ENCODE measurements around the gene FNTB. TPM values are rescaled to one million over a fixed set of nuclear protein-coding genes. Genes with fewer than 3 reads are reported as not detected.

FNTB gene
- total and polyA plus RNA-seq, 2 experiments from 2014 or later = 8.6 to 12.5 TPM

- Histone ChIP-seq H2AFZ (no peak overlapping the region), H3K79me2 (replicated peaks; ENCODE audit: insufficient read depth) (no peaks in the 10 kb centered on the region), H3K27me3 (ENCODE audit: insufficient read depth) (no peaks in the 10 kb centered on the region), H3K4me1 (ENCODE audit: insufficient read depth) (peaks cover 4% of the 10 kb centered on the region; the same call in 1 of the 2 replicates), H4K20me1 (replicated peaks; ENCODE audit: insufficient read depth) (no peaks in the 10 kb centered on the region), H3K4me3 (no peak overlapping the region), H3K4me2 (no peak overlapping the region), H3K36me3 (ENCODE audit: insufficient read depth) (no peaks in the 10 kb centered on the region), H3K9me2 (ENCODE audit: insufficient read depth) (no peaks in the 10 kb centered on the region; the same call in 1 of the 2 replicates), H3F3A (replicated peaks; ENCODE audit: low read depth) (no peaks in the 10 kb centered on the region), H3K27ac (ENCODE audit: low read depth) (no peak overlapping the region)
- TF ChIP-seq CREB1 (CRISPR knock-in tag; IDR thresholded peaks at IDR 0.05; ENCODE audit: low read depth) (no peak), NANOG (IDR thresholded peaks at IDR 0.05; ENCODE audit: borderline replicate concordance) (no peak), ZNF462 (CRISPR knock-in tag; IDR thresholded peaks at IDR 0.05) (no peak), ZNF331 (CRISPR knock-in tag; IDR thresholded peaks at IDR 0.05; ENCODE audit: low read depth) (no peak), EZH2 (IDR thresholded peaks at IDR 0.05; ENCODE audit: low read depth, unreplicated experiment) (no peak), EZH2phosphoT487 (IDR thresholded peaks at IDR 0.05; ENCODE audit: unreplicated experiment) (no peak), JUNB (IDR thresholded peaks at IDR 0.05; ENCODE audit: unreplicated experiment) (no peak), ETS1 (IDR thresholded peaks at IDR 0.05) (no peak), STAT1 (IDR thresholded peaks at IDR 0.05; ENCODE audit: unreplicated experiment) (no peak)
- ATAC-seq = no peak
- Mint-ChIP-seq H3K4me1 (peaks cover 16% of the 10 kb centered on the region), H3K9me3 (no peaks in the 10 kb centered on the region), H3K36me3 (ENCODE audit: low read depth) (no peaks in the 10 kb centered on the region; the same call in none of the 3 replicates), H3K27ac (no peak overlapping the region), H3K27me3 (ENCODE audit: insufficient read depth, low read depth, poor library complexity) (peaks cover 7% of the 10 kb centered on the region), H3K4me3 (no peak overlapping the region)
- no peak for DNase-seq (ENCODE audit: low spot score)
These were observed 20.5 kb downstream of the FNTB start for GRCh38 chr14:65007202-65007601.

Measured in GM23338 (cell line).